Activated CD4-positive, alpha-beta T cell treated with anti-CD3 and anti-CD28 coated beads for 36 hours (primary cell): Measurements from ENCODE around the gene FRK. TPM values are rescaled to one million over a fixed set of nuclear protein-coding genes. Genes with fewer than 3 reads are reported as not detected.

Experiments
- total RNA-seq, 2 experiments: library from RNA; stranded (reverse); gene quantifications; one replicate each; pipeline ENCODE4 v1.2.3, GENCODE V29; 2021

The FRK gene
- total RNA-seq, 2 experiments from 2014 or later, result 0.02 to 0.05 TPM

Other genes with a start within 250 kb of the FRK start
- gene NT5DC1, start 40.0 kb upstream of the FRK start, total RNA-seq, result 10 to 100 TPM; 39.4 to 42.4 TPM
- not detected for gene COL10A1, start 65.2 kb upstream of the FRK start, total RNA-seq
- 10 to 100 TPM in 1 of 2 experiments, 1 to 10 TPM in 1; 9.4 to 10.8 TPM for gene TSPYL4, start 193.2 kb upstream of the FRK start, total RNA-seq
- gene TSPYL1, start 219.0 kb upstream of the FRK start, total RNA-seq, result 10 to 100 TPM; 37.5 to 38.2 TPM